HEK293 (cell line): ENCODE measurements around the gene DDX31.

Experiments
- CTCF ChIA-PET: fragments of 350-600 bp; formaldehyde crosslinking; extraction: SDS; loops from one replicate; lab custom pipeline; 2021; ENCODE audit warnings: antibody characterized with exemption; lab: Yijun Ruan, JAX
- POLR2A ChIA-PET: fragments of 300-600 bp; formaldehyde crosslinking; extraction: SDS; loops from one replicate; lab custom pipeline; 2020; ENCODE audit warnings: antibody characterized with exemption, inconsistent platforms; lab: Yijun Ruan, JAX
- H3K27ac ChIP-seq: fragments of 200-500 bp; sonication (Bioruptor generic); 2 replicates; pipeline ENCODE4 v1.5.1; 2014; ENCODE audit warnings: low read depth, low read length, control low read depth, inconsistent platforms; ENCODE audit errors: extremely low read depth
- H3K36me3 ChIP-seq, 2 experiments: fragments of 200-500 bp in 1 of 2; sonication (Bioruptor generic) in 1 of 2; 1 replicate in 1 of 2; 2 replicates in 1 of 2; pipeline ENCODE4 v1.5.1; 2014 to 2017; ENCODE audit warnings: inconsistent platforms in 2 of 2, low read length in 2 of 2; ENCODE audit not compliant: control insufficient read depth in 2 of 2, insufficient read depth in 1 of 2
- H3K4me1 ChIP-seq: fragments of 200-500 bp; sonication (Bioruptor generic); 2 replicates; pipeline ENCODE4 v1.5.1; 2014; ENCODE audit warnings: mild to moderate bottlenecking, low read length, inconsistent platforms; ENCODE audit not compliant: control insufficient read depth, insufficient read depth
- H3K4me3 ChIP-seq: 2 replicates; pipeline ENCODE4 v1.5.1; 2011; ENCODE audit warnings: low read depth, mild to moderate bottlenecking, control low read depth, low read length, moderate library complexity
- H3K9me3 ChIP-seq: fragments of 200-500 bp; sonication (Bioruptor generic); 2 replicates; pipeline ENCODE4 v1.5.1; 2014; ENCODE audit warnings: low read depth, low read length, inconsistent platforms; ENCODE audit not compliant: control insufficient read depth, insufficient read depth
- BCL11A ChIP-seq: fragments of 450-650 bp; formaldehyde crosslinking; IDR thresholded peaks from 2 replicates; pipeline ENCODE4 v1.5.1; 2016; ENCODE audit warnings: low read depth, missing biosample characterization, missing genetic modification characterization
- GLIS1 ChIP-seq: fragments of 450-650 bp; formaldehyde crosslinking; IDR thresholded peaks from 2 replicates; pipeline ENCODE4 v1.5.1; 2016; ENCODE audit warnings: missing biosample characterization, missing genetic modification characterization
- HIC1 ChIP-seq: fragments of 450-650 bp; formaldehyde crosslinking; IDR thresholded peaks from 2 replicates; pipeline ENCODE4 v1.5.1; 2016; ENCODE audit warnings: missing biosample characterization, missing genetic modification characterization
- PATZ1 ChIP-seq: fragments of 450-650 bp; formaldehyde crosslinking; IDR thresholded peaks from 2 replicates; pipeline ENCODE4 v1.5.1; 2016; ENCODE audit warnings: missing biosample characterization, missing genetic modification characterization
- PRDM4 ChIP-seq: fragments of 450-650 bp; formaldehyde crosslinking; IDR thresholded peaks from 2 replicates; pipeline ENCODE4 v1.5.1; 2017; ENCODE audit warnings: missing biosample characterization, missing genetic modification characterization
- PRDM6 ChIP-seq: fragments of 450-650 bp; formaldehyde crosslinking; IDR thresholded peaks from 2 replicates; pipeline ENCODE4 v1.5.1; 2017; ENCODE audit warnings: missing biosample characterization, missing genetic modification characterization
- SP7 ChIP-seq: fragments of 450-650 bp; formaldehyde crosslinking; IDR thresholded peaks from 2 replicates; pipeline ENCODE4 v1.5.1; 2016; ENCODE audit warnings: missing biosample characterization, missing genetic modification characterization
- WT1 ChIP-seq: fragments of 450-650 bp; formaldehyde crosslinking; IDR thresholded peaks from 2 replicates; pipeline ENCODE4 v1.5.1; 2016; ENCODE audit warnings: missing biosample characterization, missing genetic modification characterization
- ZBTB10 ChIP-seq: fragments of 450-650 bp; formaldehyde crosslinking; IDR thresholded peaks from 2 replicates; pipeline ENCODE4 v1.5.1; 2016; ENCODE audit warnings: missing biosample characterization, missing genetic modification characterization
- ZBTB17 ChIP-seq: fragments of 450-650 bp; formaldehyde crosslinking; IDR thresholded peaks from 2 replicates; pipeline ENCODE4 v1.5.1; 2016; ENCODE audit warnings: missing biosample characterization, missing genetic modification characterization
- ZFHX2 ChIP-seq: fragments of 450-650 bp; formaldehyde crosslinking; conservative IDR thresholded peaks from 2 replicates; pipeline ENCODE4 v1.5.1; 2016; ENCODE audit warnings: missing biosample characterization, missing genetic modification characterization
- ZNF155 ChIP-seq: fragments of 450-650 bp; formaldehyde crosslinking; IDR thresholded peaks from 2 replicates; pipeline ENCODE4 v1.5.1; 2016; ENCODE audit warnings: missing biosample characterization, missing genetic modification characterization
- ZNF2 ChIP-seq: fragments of 450-650 bp; formaldehyde crosslinking; IDR thresholded peaks from 2 replicates; pipeline ENCODE4 v1.5.1; 2016; ENCODE audit warnings: missing biosample characterization, missing genetic modification characterization
- ZNF24 ChIP-seq: fragments of 450-650 bp; formaldehyde crosslinking; IDR thresholded peaks from 2 replicates; pipeline ENCODE4 v1.5.1; 2016; ENCODE audit warnings: missing biosample characterization, missing genetic modification characterization
- ZNF341 ChIP-seq: fragments of 450-650 bp; formaldehyde crosslinking; IDR thresholded peaks from 2 replicates; pipeline ENCODE4; 2016; ENCODE audit warnings: low read depth, missing biosample characterization, missing genetic modification characterization
- ZNF423 ChIP-seq: fragments of 450-650 bp; formaldehyde crosslinking; IDR thresholded peaks from 2 replicates; pipeline ENCODE4 v1.5.1; 2016; ENCODE audit warnings: missing biosample characterization, missing genetic modification characterization
- ZNF529 ChIP-seq: fragments of 450-650 bp; formaldehyde crosslinking; IDR thresholded peaks from 2 replicates; pipeline ENCODE4 v1.5.1; 2017; ENCODE audit warnings: missing genetic modification characterization, missing biosample characterization; ENCODE audit not compliant: insufficient replicate concordance
- ZNF548 ChIP-seq: fragments of 450-650 bp; formaldehyde crosslinking; IDR thresholded peaks from 2 replicates; pipeline ENCODE4 v1.5.1; 2016; ENCODE audit warnings: missing biosample characterization, missing genetic modification characterization
- ZNF571 ChIP-seq: fragments of 450-650 bp; formaldehyde crosslinking; IDR thresholded peaks from 2 replicates; pipeline ENCODE4 v1.5.0; 2017; ENCODE audit warnings: missing biosample characterization, missing genetic modification characterization
- ZNF600 ChIP-seq: fragments of 450-650 bp; formaldehyde crosslinking; IDR thresholded peaks from 2 replicates; pipeline ENCODE4 v1.5.1; 2016; ENCODE audit warnings: missing biosample characterization, missing genetic modification characterization
- ZNF629 ChIP-seq: fragments of 450-650 bp; formaldehyde crosslinking; IDR thresholded peaks from 2 replicates; pipeline ENCODE4 v1.5.1; 2017; ENCODE audit warnings: missing biosample characterization, missing genetic modification characterization
- ZNF692 ChIP-seq: fragments of 450-650 bp; formaldehyde crosslinking; IDR thresholded peaks from 2 replicates; pipeline ENCODE4 v1.5.1; 2016; ENCODE audit warnings: missing biosample characterization, missing genetic modification characterization
- ZNF792 ChIP-seq: fragments of 450-650 bp; formaldehyde crosslinking; IDR thresholded peaks from 2 replicates; pipeline ENCODE4 v1.5.1; 2016; ENCODE audit warnings: missing biosample characterization, missing genetic modification characterization
- ZSCAN16 ChIP-seq: fragments of 450-650 bp; formaldehyde crosslinking; IDR thresholded peaks from 2 replicates; pipeline ENCODE4 v1.5.1; 2016; ENCODE audit warnings: missing biosample characterization, missing genetic modification characterization

DDX31 gene

GRCh38 chr9:132546148-132547051 lies 123.4 kb downstream of the DDX31 start:
- Histone ChIP-seq H3K4me3 (no peak overlapping the region), H3K36me3 (no peaks in the 10 kb centered on the region), H3K9me3 (no peaks in the 10 kb centered on the region), H3K27ac (no peak overlapping the region), H3K4me1 (no peaks in the 10 kb centered on the region; the same call in 1 of the 2 replicates)
- CTCF ChIA-PET: interaction anchor here (0.6 to 1.0 kb wide), 2 partner anchors 68 to 253 kb away, joined by 3 read pairs; no protein-coding TSS in a partner anchor
- POLR2A ChIA-PET: no interaction called here
- TF ChIP-seq ZNF24 (tag by site-specific recombination): peak; percentile 39; the same call in 1 of the 2 replicates
- TF ChIP-seq ZBTB17 (tag by site-specific recombination): peak; percentile 89
- peak; percentile 79 for TF ChIP-seq ZNF692 (tag by site-specific recombination)
- 0 out of 2 replicates have a peak, but pooled peaks have one; percentile 40 for TF ChIP-seq ZNF2 (tag by site-specific recombination)
- 0 out of 2 replicates have a peak, but pooled peaks have one; percentile 9 for TF ChIP-seq ZNF629 (tag by site-specific recombination)
- peak; percentile 24 for TF ChIP-seq ZFHX2 (tag by site-specific recombination)
- TF ChIP-seq ZNF341: peak; percentile 93
- TF ChIP-seq ZBTB10 (tag by site-specific recombination): 0 out of 2 replicates have a peak, but pooled peaks have one; percentile 45
- peak; percentile 90 for TF ChIP-seq ZSCAN16 (tag by site-specific recombination)
- TF ChIP-seq WT1 (tag by site-specific recombination): peak; percentile 39; the same call in 1 of the 2 replicates
- 0 out of 2 replicates have a peak, but pooled peaks have one; percentile 17 for TF ChIP-seq BCL11A (tag by site-specific recombination)
- TF ChIP-seq SP7 (tag by site-specific recombination): peak; percentile 55
- TF ChIP-seq PATZ1 (tag by site-specific recombination): peak; percentile 59; the same call in 1 of the 2 replicates
- 0 out of 2 replicates have a peak, but pooled peaks have one; percentile 49 for TF ChIP-seq ZNF600 (tag by site-specific recombination)
- TF ChIP-seq ZNF423 (tag by site-specific recombination): peak; percentile 79
- TF ChIP-seq ZNF548 (tag by site-specific recombination): no peak
- TF ChIP-seq HIC1 (tag by site-specific recombination): 0 out of 2 replicates have a peak, but pooled peaks have one; percentile 48
- TF ChIP-seq GLIS1: peak; percentile 92
- TF ChIP-seq ZNF792: no peak
- TF ChIP-seq ZNF155: no peak
- no peak for TF ChIP-seq ZNF571 (tag by site-specific recombination)
- no peak for TF ChIP-seq PRDM4 (tag by site-specific recombination)
- no peak for TF ChIP-seq ZNF529 (tag by site-specific recombination)
- TF ChIP-seq PRDM6 (tag by site-specific recombination): peak; percentile 65; the same call in 1 of the 2 replicates
